Fibroblast of the aortic adventitia (primary cell): ENCODE measurements around the gene SARNP. TPM values are rescaled to one million over a fixed set of nuclear protein-coding genes. Genes with fewer than 3 reads are reported as not detected.
A peak's percentile ranks its signal among the peaks of the same experiment; 100 is the strongest.

ENCODE experiments used
- DNase-seq: peaks from one replicate; pipeline ENCODE4 v3.0.0-alpha.2; 2010; ENCODE audit warnings: low read depth
- H3K4me3 ChIP-seq: 2 replicates; pipeline ENCODE4 v1.5.1; 2011; ENCODE audit warnings: low read depth, mild to moderate bottlenecking, control low read depth, low read length, moderate library complexity
- total RNA-seq: library from RNA; depleted of rRNA; stranded (reverse); fragments of >200 nt; gene quantifications from 2 replicates; pipeline ENCODE4 v1.2.3, GENCODE V29; 2012; ENCODE audit warnings: low replicate concordance
- TF ChIP-seq, protein P1 (sequence below): IDR thresholded peaks from 2 replicates; pipeline ENCODE4 v1.5.1; 2011; ENCODE audit warnings: mild to moderate bottlenecking, low read length, control low read depth, inconsistent platforms; ENCODE audit not compliant: insufficient read depth

The SARNP gene
- total RNA-seq, 1 donor, result 84.6 TPM

DNA sequence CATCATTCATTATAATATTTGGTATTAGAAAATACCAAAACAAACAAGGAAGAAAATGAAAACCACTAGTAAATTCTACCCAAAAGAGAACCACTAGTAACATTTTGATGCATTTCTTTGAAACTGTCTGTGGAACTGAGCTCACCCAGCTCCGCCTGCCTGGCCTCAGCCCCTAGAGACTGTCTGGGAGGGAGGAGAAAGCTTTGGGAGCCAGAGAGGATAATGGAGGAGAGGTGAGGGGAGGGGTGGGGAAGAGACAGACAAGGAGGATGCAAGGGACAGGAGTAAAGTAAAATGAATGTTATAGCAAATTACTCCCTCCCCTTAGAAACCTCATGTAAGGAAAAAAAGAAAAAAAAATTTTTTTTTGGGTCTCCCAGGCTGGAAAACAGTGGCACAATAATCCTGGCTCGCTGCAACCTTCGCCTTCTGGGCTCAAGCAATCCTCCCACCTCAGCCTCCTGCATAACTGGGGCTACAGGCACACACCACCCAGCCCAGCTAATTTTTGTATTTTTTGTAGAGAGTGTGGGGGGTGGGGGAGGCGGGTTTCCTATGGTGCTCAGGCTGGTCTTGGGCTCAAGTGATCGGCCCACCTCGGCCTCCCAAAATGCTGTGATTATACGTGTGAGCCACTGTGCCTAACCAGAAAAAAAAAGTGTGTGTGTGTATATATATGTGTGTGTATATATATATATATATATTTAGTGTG, 28.4 kb upstream of the SARNP start:
- TF ChIP-seq, protein P1, sequence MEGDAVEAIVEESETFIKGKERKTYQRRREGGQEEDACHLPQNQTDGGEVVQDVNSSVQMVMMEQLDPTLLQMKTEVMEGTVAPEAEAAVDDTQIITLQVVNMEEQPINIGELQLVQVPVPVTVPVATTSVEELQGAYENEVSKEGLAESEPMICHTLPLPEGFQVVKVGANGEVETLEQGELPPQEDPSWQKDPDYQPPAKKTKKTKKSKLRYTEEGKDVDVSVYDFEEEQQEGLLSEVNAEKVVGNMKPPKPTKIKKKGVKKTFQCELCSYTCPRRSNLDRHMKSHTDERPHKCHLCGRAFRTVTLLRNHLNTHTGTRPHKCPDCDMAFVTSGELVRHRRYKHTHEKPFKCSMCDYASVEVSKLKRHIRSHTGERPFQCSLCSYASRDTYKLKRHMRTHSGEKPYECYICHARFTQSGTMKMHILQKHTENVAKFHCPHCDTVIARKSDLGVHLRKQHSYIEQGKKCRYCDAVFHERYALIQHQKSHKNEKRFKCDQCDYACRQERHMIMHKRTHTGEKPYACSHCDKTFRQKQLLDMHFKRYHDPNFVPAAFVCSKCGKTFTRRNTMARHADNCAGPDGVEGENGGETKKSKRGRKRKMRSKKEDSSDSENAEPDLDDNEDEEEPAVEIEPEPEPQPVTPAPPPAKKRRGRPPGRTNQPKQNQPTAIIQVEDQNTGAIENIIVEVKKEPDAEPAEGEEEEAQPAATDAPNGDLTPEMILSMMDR, result no peak
- peak; percentile 34 for DNase-seq
- H3K4me3 ChIP-seq, result no peak overlapping the region

DNA sequence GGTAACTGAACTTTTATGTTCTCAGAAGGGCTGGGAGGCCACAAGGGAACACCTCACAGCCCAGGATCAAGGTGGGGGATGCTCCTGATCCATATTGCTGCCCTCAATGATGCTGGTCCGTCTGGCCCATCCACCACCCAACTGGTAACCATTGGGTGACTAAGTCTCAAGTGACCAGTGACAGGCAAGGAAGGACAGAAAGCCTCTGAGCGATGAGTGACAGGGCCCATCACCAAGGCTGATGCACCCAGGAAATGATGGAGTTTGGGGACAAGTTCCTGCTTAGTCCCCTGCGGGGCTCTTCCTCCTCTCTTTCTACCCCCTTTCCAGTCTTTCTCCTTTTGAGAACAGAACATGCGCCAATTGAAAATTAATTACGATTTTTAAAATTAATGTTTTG, 27.8 kb upstream of the SARNP start:
- H3K4me3 ChIP-seq, result no peak overlapping the region
- no peak for DNase-seq
- TF ChIP-seq, protein P1, result no peak

DNA sequence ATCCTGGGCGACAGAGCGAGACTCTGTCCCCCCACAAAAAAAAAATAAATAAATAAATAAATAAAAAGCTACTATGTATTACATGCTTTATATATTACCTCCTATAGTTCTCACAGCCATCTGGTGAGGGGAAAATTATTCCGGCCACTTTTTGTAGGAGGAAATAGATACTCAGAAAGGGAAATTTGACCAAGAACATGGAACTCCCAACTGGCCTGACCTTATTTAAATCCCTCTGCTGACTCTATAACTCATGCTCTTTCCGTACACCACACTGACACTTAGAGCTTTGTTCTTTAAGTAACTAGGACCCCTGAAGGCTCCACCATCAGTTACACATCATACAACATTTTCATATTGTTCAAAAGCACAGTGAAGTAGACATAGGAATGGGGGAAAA, 27.4 kb upstream of the SARNP start:
- TF ChIP-seq, protein P1, result no peak
- no peak for DNase-seq

DNA sequence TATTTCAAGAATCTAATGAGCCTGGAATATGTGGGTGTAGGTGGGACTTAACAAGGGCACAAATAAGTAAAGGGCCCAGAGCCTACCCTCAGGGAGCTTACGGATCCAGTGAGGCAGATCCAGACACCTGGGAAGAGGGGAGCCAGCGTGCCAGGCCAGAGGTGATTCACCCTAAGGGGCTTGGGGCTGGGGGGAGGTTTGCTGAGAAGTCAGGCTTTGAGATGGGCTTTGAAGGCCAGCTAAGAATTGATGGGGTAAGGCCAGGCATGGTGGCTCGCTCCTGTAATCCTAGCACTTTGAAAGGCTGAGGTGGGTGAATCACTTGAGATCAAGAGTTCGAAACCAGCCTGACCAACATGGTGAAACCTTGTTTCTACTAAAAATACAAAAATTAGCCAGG, 25.9 kb upstream of the SARNP start:
- TF ChIP-seq, protein P1, result no peak
- no peak overlapping the region for H3K4me3 ChIP-seq
- DNase-seq, result no peak

More for the DNA sequence above, 27.4 kb upstream of the SARNP start:
- no peak overlapping the region for H3K4me3 ChIP-seq

DNA sequence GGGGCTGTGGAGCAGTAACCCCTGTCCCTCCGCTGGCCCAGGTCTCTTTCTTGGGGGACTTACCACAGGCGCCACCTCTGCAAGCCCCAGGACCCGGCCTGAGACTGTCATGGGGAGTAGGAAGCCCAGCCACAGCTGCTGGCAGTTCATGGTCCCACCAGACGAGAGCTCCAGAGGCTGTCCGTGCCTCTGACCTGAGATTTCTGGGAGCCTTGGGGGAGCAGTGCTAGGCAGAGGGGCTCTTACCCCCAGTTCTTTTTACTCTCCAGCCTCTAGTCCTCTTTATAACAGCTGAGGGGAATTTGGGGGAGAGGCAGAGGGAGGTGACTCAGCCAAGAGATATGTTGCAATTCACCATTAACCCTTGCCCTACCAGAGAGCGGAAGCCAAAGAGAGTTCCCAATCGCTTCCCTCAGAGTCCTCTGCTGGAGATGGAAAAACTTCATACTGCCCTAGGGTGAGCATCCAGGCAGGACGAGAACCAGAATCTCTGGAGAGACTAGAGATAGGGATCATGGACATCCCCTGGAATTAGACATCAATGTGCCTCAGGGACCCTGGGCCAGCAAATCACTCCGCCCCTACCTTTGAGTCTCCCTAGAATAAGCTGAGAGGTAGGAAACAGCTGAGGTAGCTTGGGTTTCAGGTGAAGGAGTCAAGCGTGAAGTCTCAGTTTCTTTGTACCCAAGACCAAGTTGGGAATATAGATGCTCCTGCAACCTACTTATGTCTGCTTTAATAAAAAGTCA, 25.3 kb upstream of the SARNP start, which contains the start of gene MMP19:
TSS of gene MMP19 (minus strand) at position 256 of the 749 bp plus-strand sequence. CDS start at position 150, 106 bp downstream.
- DNase-seq, result peak; percentile 83
- TF ChIP-seq, protein P1, result no peak
- H3K4me3 ChIP-seq, result peak within 1 kb of the TSS; percentile 90

DNA sequence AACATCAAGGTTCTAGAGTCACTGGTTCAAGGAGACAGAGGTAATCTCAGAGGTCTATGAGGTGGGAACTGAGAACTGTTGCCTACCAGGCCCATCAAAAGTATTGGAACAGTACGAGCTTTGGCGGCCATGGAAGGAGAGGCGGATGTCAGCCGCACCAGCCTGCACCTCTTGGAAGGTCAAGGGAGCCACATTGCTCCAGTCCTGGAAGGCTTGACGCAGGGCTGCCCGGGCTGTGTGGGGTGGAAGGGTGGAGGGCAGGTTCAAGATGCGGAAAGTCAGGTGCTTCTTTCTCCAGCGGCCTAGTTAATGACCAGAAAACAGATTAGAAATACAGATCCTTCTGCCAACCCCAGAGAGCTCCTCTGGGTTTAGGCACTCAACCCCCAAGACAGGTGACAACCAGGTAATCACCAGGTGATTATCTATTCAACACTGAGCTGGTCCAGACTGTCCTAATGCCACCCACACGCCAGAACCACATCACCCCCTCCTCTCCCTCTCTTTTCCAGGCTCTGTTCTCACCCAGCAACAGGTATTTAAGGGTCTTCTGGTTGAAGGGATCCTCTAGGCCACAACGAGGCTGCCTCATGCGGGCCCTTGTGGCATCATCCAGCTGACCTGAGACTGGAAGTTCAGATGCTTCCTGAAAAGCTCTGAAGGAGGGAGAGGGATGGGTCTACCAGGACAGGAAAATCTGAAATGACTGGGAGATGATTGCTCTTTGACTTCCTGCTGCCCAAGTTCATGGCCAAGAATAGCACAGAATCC, 23.2 kb upstream of the SARNP start:
- DNase-seq, result no peak
- H3K4me3 ChIP-seq, result no peak overlapping the region
- TF ChIP-seq, protein P1, result no peak
